Thymus (tissue), 11 donors: ENCODE data around the gene NSUN6. TPM values are rescaled to one million over a fixed set of nuclear protein-coding genes. Genes with fewer than 3 reads are reported as not detected.
"Not testable (repeated sequence)": the region's sequence is repeated elsewhere in the genome, so short reads cannot be mapped to it uniquely, and the experiment has no call there.

ENCODE experiments used
- DNase-seq, 9 donors: peaks; one replicate each; pipeline ENCODE4 v3.0.0-alpha.2; 2013; ENCODE audit warnings: low spot score in 9 of 9, low read depth in 6 of 9, missing footprints in 1 of 9
- H3K27ac ChIP-seq, 2 donors: one replicate each; pipeline ENCODE4 v1.5.1; 2013; ENCODE audit warnings: control low read depth in 1 of 2, low read depth in 1 of 2, low read length in 1 of 2, mild to moderate bottlenecking in 1 of 2, moderate library complexity in 1 of 2
- H3K27me3 ChIP-seq, 2 donors: one replicate each; pipeline ENCODE4 v1.5.1; 2013; ENCODE audit warnings: low read length in 1 of 2; ENCODE audit not compliant: control insufficient read depth in 2 of 2, insufficient read depth in 1 of 2
- H3K36me3 ChIP-seq, 2 donors: one replicate each; pipeline ENCODE4 v1.5.1; 2013; ENCODE audit warnings: low read length in 1 of 2, mild to moderate bottlenecking in 1 of 2, moderate library complexity in 1 of 2; ENCODE audit not compliant: control insufficient read depth in 2 of 2, insufficient read depth in 2 of 2
- H3K4me1 ChIP-seq, 2 donors: one replicate each; pipeline ENCODE4 v1.5.1; 2013; ENCODE audit warnings: low read length in 2 of 2; ENCODE audit not compliant: control insufficient read depth in 2 of 2, insufficient read depth in 2 of 2
- H3K4me3 ChIP-seq, 2 donors: one replicate each; pipeline ENCODE4 v1.5.1; 2013; ENCODE audit warnings: low read length in 2 of 2, control low read depth in 1 of 2, mild to moderate bottlenecking in 1 of 2
- H3K9me3 ChIP-seq, 2 donors: one replicate each; pipeline ENCODE4 v1.5.1; 2013; ENCODE audit warnings: low read length in 1 of 2, mild to moderate bottlenecking in 1 of 2; ENCODE audit not compliant: control insufficient read depth in 2 of 2, insufficient read depth in 1 of 2
- WGBS: extraction: QIAGEN DNeasy Blood & Tissue Kit; methylation state at CpG from one replicate; pipeline ENCODE4 v1.1.7; 2013; 5-methylcytosine and 5-hydroxymethylcytosine counted together
- polyA plus RNA-seq: library from polyadenylated mRNA; stranded (reverse); fragments of 200-250 nt; gene quantifications from one replicate; pipeline ENCODE4 v1.2.3, GENCODE V29; 2013
- total RNA-seq: library from RNA; stranded (reverse); fragments of 120-200 nt; gene quantifications from one replicate; pipeline ENCODE4 v1.2.4, GENCODE V29; 2013
- donor health status: healthy.

Gene NSUN6
- total and polyA plus RNA-seq, 2 donors, result 18.9 to 24.6 TPM

DNA sequence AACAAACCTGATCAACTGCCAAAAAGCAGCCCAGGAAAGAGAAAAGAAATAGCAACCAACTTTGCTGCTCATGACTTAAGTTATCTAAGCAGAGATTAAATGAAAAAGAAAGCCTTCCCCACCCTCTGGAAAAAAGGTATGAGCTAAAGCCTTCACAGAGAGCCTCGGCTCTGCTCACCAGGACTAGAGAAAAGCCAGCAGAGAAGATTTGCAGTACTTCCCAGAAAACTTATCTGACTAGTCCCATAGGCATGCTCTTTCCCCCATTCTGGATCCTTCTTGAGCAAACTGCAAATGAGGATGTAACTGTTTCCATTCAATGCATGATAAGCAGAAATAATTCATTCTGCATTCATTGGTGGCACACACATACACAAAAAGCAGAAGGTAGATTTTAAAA is 27.7 kb downstream of the NSUN6 start:
- not testable (repeated sequence) for H3K4me3 ChIP-seq, H3K4me1 ChIP-seq, H3K36me3 ChIP-seq, DNase-seq, H3K27me3 ChIP-seq, H3K27ac ChIP-seq, H3K9me3 ChIP-seq
- 62% methylated on average over 1 of the region's 1 CpG for WGBS

DNA sequence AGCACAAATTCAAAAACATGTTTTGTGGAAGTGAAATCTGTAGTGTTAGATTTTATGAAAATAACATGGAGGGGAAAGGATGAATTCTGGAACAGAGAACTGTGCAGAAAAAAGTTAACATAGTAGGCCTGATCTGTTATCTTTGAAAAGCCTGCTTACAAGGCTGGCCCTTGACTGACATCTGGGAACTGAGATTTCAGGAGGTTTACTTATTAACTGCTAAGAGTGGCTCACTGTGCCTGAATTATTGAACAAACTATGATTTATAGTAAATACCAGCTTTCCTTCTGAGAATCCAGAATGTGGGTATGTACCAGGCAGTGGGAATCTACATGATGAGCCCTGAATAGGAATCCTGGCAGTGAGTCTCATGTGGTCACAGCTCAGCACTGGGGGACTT is 30.5 kb downstream of the NSUN6 start:
- Histone ChIP-seq H3K9me3 (no peaks in the 10 kb centered on the region), H3K4me3 (no peak overlapping the region), H3K4me1 (no peaks in the 10 kb centered on the region), H3K36me3 (peaks cover 0 to 6% of the 10 kb centered on the region in 2 donors), H3K27me3 (no peaks in the 10 kb centered on the region), H3K27ac (no peak overlapping the region)
- no peak for DNase-seq

DNA sequence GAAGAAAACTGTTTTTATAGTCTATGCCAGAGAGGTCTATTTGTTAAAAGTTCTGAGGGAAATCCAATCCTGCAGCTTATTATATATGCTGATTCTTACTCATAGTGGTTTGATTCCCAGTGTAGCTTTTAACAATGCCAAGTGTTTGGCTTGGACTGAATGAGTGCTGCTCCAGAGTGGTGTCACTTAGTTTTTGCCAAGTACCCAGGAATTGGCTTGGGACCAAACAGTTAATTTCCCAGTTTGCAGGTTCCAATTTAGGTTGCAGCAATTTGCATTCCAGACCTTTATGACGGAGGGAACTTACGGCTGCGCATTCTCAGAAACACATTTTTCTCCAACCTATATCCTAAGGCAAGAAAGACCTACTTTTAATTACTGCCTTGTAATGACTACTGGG is 32.4 kb downstream of the NSUN6 start:
- no peak overlapping the region for H3K27ac ChIP-seq
- H3K4me3 ChIP-seq, result no peak overlapping the region
- H3K4me1 ChIP-seq, result no peaks in the 10 kb centered on the region
- H3K9me3 ChIP-seq, result no peaks in the 10 kb centered on the region
- WGBS, result 97% methylated on average over 3 of the region's 3 CpGs
- no peak for DNase-seq
- no peaks in the 10 kb centered on the region for H3K27me3 ChIP-seq
- peaks cover 0 to 6% of the 10 kb centered on the region in 2 donors for H3K36me3 ChIP-seq

DNA sequence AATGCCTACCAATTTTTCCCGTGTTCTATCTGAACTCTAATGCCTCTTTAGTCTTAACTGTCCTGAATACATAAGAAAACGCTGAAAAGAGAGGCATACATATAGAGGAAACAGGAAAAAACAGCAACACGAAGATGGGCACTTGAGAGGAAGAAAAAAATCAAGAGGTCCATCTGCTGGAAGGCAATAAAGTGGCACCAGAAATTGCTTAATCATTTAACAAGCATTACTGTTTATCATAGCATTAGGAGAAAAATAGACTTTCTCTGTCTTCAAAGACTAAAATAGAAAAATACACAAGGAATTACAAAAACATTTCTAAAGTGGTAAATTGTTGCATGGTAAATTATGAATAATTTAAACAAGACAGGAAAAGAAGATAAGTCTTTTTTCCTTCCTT is 35.0 kb downstream of the NSUN6 start:
- H3K36me3 ChIP-seq, result peaks cover 0 to 15% of the 10 kb centered on the region in 2 donors
- no peak overlapping the region for H3K4me3 ChIP-seq
- WGBS, result 64% methylated on average over 3 of the region's 3 CpGs

DNA sequence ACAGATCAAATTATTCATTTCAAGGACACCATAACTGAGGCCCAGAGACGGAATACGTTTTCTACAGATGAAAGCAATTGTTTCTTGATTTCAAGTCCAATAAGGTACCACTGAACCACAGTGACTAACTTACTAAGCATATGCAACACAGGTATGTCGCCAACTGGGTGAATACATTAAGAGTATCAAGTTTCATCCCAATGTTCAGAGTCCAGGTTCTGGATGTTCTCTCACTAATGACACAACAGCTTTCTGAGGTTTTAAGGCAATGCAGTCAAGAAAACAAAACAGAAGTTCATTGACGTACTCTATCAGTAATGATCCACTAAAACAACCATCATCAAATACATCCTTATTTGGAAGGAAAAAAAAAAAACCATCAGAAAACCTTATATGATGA is 35.8 kb downstream of the NSUN6 start:
- H3K27ac ChIP-seq, result no peak overlapping the region
- WGBS, result 96% methylated on average over 4 of the region's 4 CpGs
- no peaks in the 10 kb centered on the region for H3K9me3 ChIP-seq
- peaks cover 0 to 12% of the 10 kb centered on the region in 2 donors for H3K36me3 ChIP-seq
- no peak for DNase-seq
- H3K4me3 ChIP-seq, result no peak overlapping the region
- H3K27me3 ChIP-seq, result no peaks in the 10 kb centered on the region
- H3K4me1 ChIP-seq, result no peaks in the 10 kb centered on the region

More for the DNA sequence above, 35.0 kb downstream of the NSUN6 start:
- H3K27ac ChIP-seq, result no peak overlapping the region
- DNase-seq, result no peak
- H3K4me1 ChIP-seq, result no peaks in the 10 kb centered on the region
- no peaks in the 10 kb centered on the region for H3K9me3 ChIP-seq
- H3K27me3 ChIP-seq, result no peaks in the 10 kb centered on the region

DNA sequence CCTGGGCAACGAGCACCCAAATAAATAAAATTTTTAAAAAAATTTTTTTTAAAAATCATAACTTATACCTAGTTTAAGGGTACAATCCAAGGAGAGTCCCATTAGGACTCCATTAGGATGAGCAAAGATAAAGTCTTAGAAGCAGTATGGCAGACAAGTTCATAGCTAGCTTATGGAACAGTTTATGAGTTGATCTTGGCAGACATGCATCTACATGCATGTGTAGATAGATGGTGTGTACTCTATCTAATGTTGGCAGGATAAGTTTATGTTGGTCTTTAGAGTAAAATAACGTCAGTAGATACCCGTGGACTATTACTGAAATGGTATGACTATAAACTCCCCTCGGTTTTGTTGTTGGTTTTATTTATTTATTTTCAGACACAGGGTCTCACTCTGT is 40.2 kb downstream of the NSUN6 start:
- H3K4me1 ChIP-seq, result no peaks in the 10 kb centered on the region
- H3K36me3 ChIP-seq, result peaks cover 0 to 18% of the 10 kb centered on the region in 2 donors
- no peak overlapping the region for H3K4me3 ChIP-seq
- no peaks in the 10 kb centered on the region for H3K9me3 ChIP-seq
- no peaks in the 10 kb centered on the region for H3K27me3 ChIP-seq
- no peak overlapping the region for H3K27ac ChIP-seq
- DNase-seq, result no peak
- 97% methylated on average over 4 of the region's 4 CpGs for WGBS

DNA sequence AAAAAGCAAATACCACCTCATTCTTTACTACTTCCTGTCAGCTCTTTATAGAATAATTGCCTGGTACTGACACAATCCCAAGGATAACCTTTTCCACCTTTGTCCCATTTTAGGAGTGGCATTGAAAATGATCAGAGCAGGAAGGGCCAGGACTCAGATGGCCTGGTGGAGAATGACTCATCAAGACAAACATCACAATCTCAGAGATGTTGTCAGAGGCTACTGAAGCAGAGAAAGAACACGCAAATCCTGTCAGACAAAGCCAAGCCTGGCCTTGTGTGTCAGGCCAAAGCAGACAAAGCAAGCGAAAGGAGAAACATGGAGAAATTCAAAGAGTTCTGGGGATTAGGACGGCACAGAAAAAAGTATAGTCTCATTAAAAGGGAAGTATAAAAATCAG is 40.9 kb downstream of the NSUN6 start:
- Histone ChIP-seq H3K4me3 (no peak overlapping the region), H3K27me3 (no peaks in the 10 kb centered on the region), H3K36me3 (peaks cover 0 to 18% of the 10 kb centered on the region in 2 donors), H3K4me1 (no peaks in the 10 kb centered on the region), H3K27ac (no peak overlapping the region), H3K9me3 (no peaks in the 10 kb centered on the region)
- no peak for DNase-seq
- 95% methylated on average over 3 of the region's 3 CpGs for WGBS

DNA sequence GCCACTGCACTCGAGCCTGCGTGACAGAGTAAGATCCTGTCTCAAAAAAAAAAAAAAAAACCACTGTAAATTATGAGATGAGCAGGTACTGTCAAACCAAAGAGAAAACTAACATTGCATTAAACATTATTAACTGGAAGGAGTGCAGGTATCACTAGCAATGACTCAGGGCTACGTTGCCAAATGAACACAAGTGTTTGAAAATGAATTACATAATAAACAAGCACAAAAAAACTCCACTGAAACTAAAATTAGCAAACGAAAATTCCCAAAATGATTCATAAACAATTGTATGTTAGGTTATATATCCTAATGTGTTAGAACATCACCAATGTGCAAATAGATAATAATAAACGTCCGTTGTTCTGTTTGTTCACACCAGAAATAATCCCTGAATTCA is 42.8 kb downstream of the NSUN6 start:
- WGBS, result 97% methylated on average over 6 of the region's 6 CpGs

DNA sequence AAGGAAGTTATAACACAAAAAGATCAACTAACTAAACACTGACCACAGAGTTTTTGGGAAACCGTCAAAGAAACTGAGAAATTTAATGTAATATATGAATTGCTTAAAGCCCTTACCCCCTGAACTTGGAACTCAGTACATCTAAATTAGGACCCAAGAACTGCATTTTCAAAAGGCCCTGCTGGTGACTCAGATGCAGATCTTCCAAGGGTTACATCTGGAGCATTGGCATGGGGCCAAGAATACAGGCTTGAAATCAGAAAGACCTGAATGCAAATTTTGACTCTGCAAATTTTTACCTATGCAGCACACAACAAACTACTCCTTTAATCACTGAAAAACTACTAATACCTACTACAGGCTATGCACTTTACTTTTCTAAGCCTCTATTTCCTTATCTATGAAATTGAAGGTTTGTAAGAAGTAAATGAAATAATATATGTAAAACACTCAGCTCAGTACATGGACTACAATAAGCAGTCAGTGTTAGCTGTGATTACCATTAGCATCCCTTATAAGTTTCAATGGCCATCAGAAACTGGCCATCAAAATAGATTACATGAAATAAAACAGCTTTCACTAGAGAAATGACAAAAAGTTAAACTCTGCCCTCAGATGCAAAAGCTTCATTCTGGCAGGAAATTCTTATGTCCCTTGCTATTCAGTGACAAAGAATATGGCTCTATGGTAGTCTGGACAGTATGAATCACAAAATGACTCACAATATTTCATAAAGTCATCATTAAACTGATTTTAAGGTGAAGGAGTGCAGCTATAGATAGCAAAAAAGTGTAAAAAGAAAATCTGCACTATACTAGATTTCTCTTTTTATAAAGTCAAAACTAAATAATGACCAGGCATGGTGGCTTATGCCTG is 43.6 kb downstream of the NSUN6 start:
- H3K9me3 ChIP-seq, result no peaks in the 10 kb centered on the region
- H3K4me3 ChIP-seq, result no peak overlapping the region
- no peaks in the 10 kb centered on the region for H3K27me3 ChIP-seq
- no peaks in the 10 kb centered on the region for H3K4me1 ChIP-seq
- no peak overlapping the region for H3K27ac ChIP-seq
- WGBS, result 99% methylated on average over 1 of the region's 1 CpG
- H3K36me3 ChIP-seq, result peaks cover 0 to 20% of the 10 kb centered on the region in 2 donors
- DNase-seq, result no peak

More for the DNA sequence above, 42.8 kb downstream of the NSUN6 start:
- Histone ChIP-seq H3K9me3 (no peaks in the 10 kb centered on the region), H3K36me3 (peaks cover 0 to 20% of the 10 kb centered on the region in 2 donors), H3K27me3 (no peaks in the 10 kb centered on the region), H3K4me3 (no peak overlapping the region), H3K4me1 (no peaks in the 10 kb centered on the region), H3K27ac (no peak overlapping the region)
- DNase-seq, result no peak
